GM03348 (cell line): ENCODE measurements around the gene LNP1.
"Not testable (repeated sequence)": the region's sequence is repeated elsewhere in the genome, so short reads cannot be mapped to it uniquely, and the experiment has no call there.

Source experiments
- DNase-seq: peaks from one replicate; pipeline ENCODE4 v3.0.0; 2012; ENCODE audit warnings: low spot score

Gene LNP1

GRCh38 chr3:100429187-100429716 lies 27.9 kb downstream of the LNP1 start:
- DNase-seq: no peak

GRCh38 chr3:100436951-100437350 lies 35.6 kb downstream of the LNP1 start:
- DNase-seq: no peak

GRCh38 chr3:100437721-100438622 lies 36.6 kb downstream of the LNP1 start:
- no peak for DNase-seq

- DNase-seq: no peak
These were observed 37.3 kb downstream of the LNP1 start for GRCh38 chr3:100438623-100438974.

- no peak for DNase-seq
These were observed 39.6 kb downstream of the LNP1 start for GRCh38 chr3:100440895-100441294.

- no peak for DNase-seq
These were observed 42.4 kb downstream of the LNP1 start for GRCh38 chr3:100443690-100444089.

- DNase-seq: not testable (repeated sequence)
These were observed 45.7 kb downstream of the LNP1 start for GRCh38 chr3:100447067-100447466.

- no peak for DNase-seq
These were observed 46.7 kb downstream of the LNP1 start for GRCh38 chr3:100448079-100448478.

GRCh38 chr3:100449214-100449613 lies 47.9 kb downstream of the LNP1 start:
- no peak for DNase-seq

GRCh38 chr3:100454677-100455076 lies 53.3 kb downstream of the LNP1 start:
- DNase-seq: no peak

GRCh38 chr3:100455841-100456550 lies 54.7 kb downstream of the LNP1 start:
- no peak for DNase-seq

- DNase-seq: no peak
These were observed 55.4 kb downstream of the LNP1 start for GRCh38 chr3:100456745-100457144.

- DNase-seq: no peak
These were observed 56.5 kb downstream of the LNP1 start for GRCh38 chr3:100457811-100458210.

GRCh38 chr3:100458814-100459213 lies 57.5 kb downstream of the LNP1 start:
- no peak for DNase-seq

GRCh38 chr3:100463002-100463401 lies 61.7 kb downstream of the LNP1 start:
- peak; percentile 79 for DNase-seq

GRCh38 chr3:100463646-100464155 lies 62.4 kb downstream of the LNP1 start:
- no peak for DNase-seq

- DNase-seq: no peak
These were observed 64.8 kb downstream of the LNP1 start for GRCh38 chr3:100465892-100466777.

- no peak for DNase-seq
These were observed 65.8 kb downstream of the LNP1 start for GRCh38 chr3:100467133-100467532.

GRCh38 chr3:100468676-100469075 lies 67.3 kb downstream of the LNP1 start:
- no peak for DNase-seq

- no peak for DNase-seq
These were observed 69.6 kb downstream of the LNP1 start for GRCh38 chr3:100470951-100471350.

GRCh38 chr3:100471444-100471843 lies 70.1 kb downstream of the LNP1 start:
- DNase-seq: no peak

- DNase-seq: not testable (repeated sequence)
These were observed 76.6 kb downstream of the LNP1 start for GRCh38 chr3:100477851-100478360.
